Immature natural killer cell (primary cell): ENCODE measurements around the gene CAVIN1. TPM values are rescaled to one million over a fixed set of nuclear protein-coding genes. Genes with fewer than 3 reads are reported as not detected.
"Not testable (repeated sequence)": the region's sequence is repeated elsewhere in the genome, so short reads cannot be mapped to it uniquely, and the experiment has no call there.

Source experiments
- DNase-seq, 3 donors: peaks; one replicate each; pipeline ENCODE4 v3.0.0; 2022; ENCODE audit warnings: mixed read lengths in 1 of 3
- H3K27ac Mint-ChIP-seq, 6 donors: one replicate each; pipeline ENCODE4 v1.8.0; 2020; ENCODE audit warnings: mixed read lengths in 6 of 6, mild to moderate bottlenecking in 5 of 6, inconsistent platforms in 4 of 6, moderate library complexity in 3 of 6
- H3K27me3 Mint-ChIP-seq, 3 donors: one replicate each; pipeline ENCODE4 v1.8.0; 2020 to 2021; ENCODE audit warnings: low read depth in 3 of 3, mild to moderate bottlenecking in 3 of 3, mixed read lengths in 3 of 3, moderate library complexity in 3 of 3, inconsistent platforms in 1 of 3
- H3K36me3 Mint-ChIP-seq, 3 donors: one replicate each; pipeline ENCODE4 v1.8.0; 2020; ENCODE audit warnings: mixed read lengths in 3 of 3, inconsistent platforms in 2 of 3, mild to moderate bottlenecking in 2 of 3
- H3K4me1 Mint-ChIP-seq, 2 donors: one replicate each; pipeline ENCODE4 v1.8.0; 2020; ENCODE audit warnings: inconsistent platforms in 2 of 2, mild to moderate bottlenecking in 2 of 2, mixed read lengths in 2 of 2, moderate library complexity in 1 of 2
- H3K4me3 Mint-ChIP-seq, 5 donors: one replicate each; pipeline ENCODE4 v1.8.0; 2020; ENCODE audit warnings: mild to moderate bottlenecking in 5 of 5, mixed read lengths in 5 of 5, inconsistent platforms in 3 of 5, moderate library complexity in 3 of 5
- H3K9me3 Mint-ChIP-seq, 6 donors: one replicate each; pipeline ENCODE4 v1.8.0; 2020; ENCODE audit warnings: mild to moderate bottlenecking in 6 of 6, mixed read lengths in 6 of 6, inconsistent platforms in 4 of 6, moderate library complexity in 3 of 6
- polyA plus RNA-seq, 3 donors: library from polyadenylated mRNA; unstranded; fragments of 300-500 nt; fragmentation: Illumina TruSeq; gene quantifications; one replicate each; pipeline ENCODE4 v1.2.3, GENCODE V29; 2021

The CAVIN1 gene
- polyA plus RNA-seq, 3 donors from 2014 or later = not detected

- H3K36me3 Mint-ChIP-seq, H3K27ac Mint-ChIP-seq, H3K4me1 Mint-ChIP-seq, DNase-seq, H3K4me3 Mint-ChIP-seq, H3K9me3 Mint-ChIP-seq: not testable (repeated sequence)
- peaks cover 2 to 14% (median 8%) of the 10 kb centered on the region in 3 donors for H3K27me3 Mint-ChIP-seq
Observed at GRCh38 chr17:42449838-42450237, 26.8 kb upstream of the CAVIN1 start.

GRCh38 chr17:42449176-42449575, 26.1 kb upstream of the CAVIN1 start:
- H3K4me1 Mint-ChIP-seq, H3K4me3 Mint-ChIP-seq, H3K36me3 Mint-ChIP-seq, H3K27ac Mint-ChIP-seq, DNase-seq, H3K9me3 Mint-ChIP-seq: not testable (repeated sequence)
- H3K27me3 Mint-ChIP-seq = peaks cover 2 to 12% (median 8%) of the 10 kb centered on the region in 3 donors

- Mint-ChIP-seq H3K27ac (peak overlapping the region in 1 of 6 donors; percentile 37), H3K4me1 (peaks cover 8 to 10% of the 10 kb centered on the region in 2 donors), H3K4me3 (peak overlapping the region in 1 of 5 donors; percentile 71), H3K36me3 (no peaks in the 10 kb centered on the region), H3K9me3 (no peaks in the 10 kb centered on the region), H3K27me3 (peaks cover 5 to 11% (median 9%) of the 10 kb centered on the region in 3 donors)
- no peak for DNase-seq
Observed at GRCh38 chr17:42442196-42442565, 19.1 kb upstream of the CAVIN1 start.

GRCh38 chr17:42441371-42442195, 18.5 kb upstream of the CAVIN1 start:
- peak in 2 of 3 donors; percentile 16 to 29 for DNase-seq
- peaks cover 8 to 10% of the 10 kb centered on the region in 2 donors for H3K4me1 Mint-ChIP-seq
- H3K9me3 Mint-ChIP-seq = no peaks in the 10 kb centered on the region
- no peaks in the 10 kb centered on the region for H3K36me3 Mint-ChIP-seq
- no peak overlapping the region for H3K27ac Mint-ChIP-seq
- peak overlapping the region in 2 of 5 donors; percentile 18 to 71 for H3K4me3 Mint-ChIP-seq
- H3K27me3 Mint-ChIP-seq = peaks cover 5 to 11% (median 9%) of the 10 kb centered on the region in 3 donors

GRCh38 chr17:42438600-42439567, 15.8 kb upstream of the CAVIN1 start:
- no peak overlapping the region for H3K27ac Mint-ChIP-seq
- no peaks in the 10 kb centered on the region for H3K36me3 Mint-ChIP-seq
- DNase-seq = peak; percentile 33 to 46 (median 36)
- H3K4me3 Mint-ChIP-seq = no peak overlapping the region
- H3K4me1 Mint-ChIP-seq = peaks cover 8 to 10% of the 10 kb centered on the region in 2 donors
- no peaks in the 10 kb centered on the region for H3K9me3 Mint-ChIP-seq
- H3K27me3 Mint-ChIP-seq = peaks cover 5 to 10% (median 9%) of the 10 kb centered on the region in 3 donors

- Mint-ChIP-seq H3K9me3 (no peaks in the 10 kb centered on the region), H3K27ac (no peak overlapping the region), H3K27me3 (peaks cover 0 to 8% (median 4%) of the 10 kb centered on the region in 3 donors), H3K4me1 (peaks cover 2 to 4% of the 10 kb centered on the region in 2 donors), H3K4me3 (no peak overlapping the region), H3K36me3 (no peaks in the 10 kb centered on the region)
- no peak for DNase-seq
Observed at GRCh38 chr17:42436391-42436790, 13.3 kb upstream of the CAVIN1 start.

GRCh38 chr17:42431758-42432161, 8.7 kb upstream of the CAVIN1 start:
- no peak overlapping the region for H3K4me3 Mint-ChIP-seq
- H3K36me3 Mint-ChIP-seq = no peaks in the 10 kb centered on the region
- H3K27me3 Mint-ChIP-seq = peaks cover 2 to 15% (median 8%) of the 10 kb centered on the region in 3 donors
- H3K4me1 Mint-ChIP-seq = no peaks in the 10 kb centered on the region
- no peaks in the 10 kb centered on the region for H3K9me3 Mint-ChIP-seq
- H3K27ac Mint-ChIP-seq = peak overlapping the region in 1 of 6 donors; percentile 26
- DNase-seq = no peak

GRCh38 chr17:42429726-42430447, 6.8 kb upstream of the CAVIN1 start:
- Mint-ChIP-seq H3K27ac (no peak overlapping the region), H3K4me1 (no peaks in the 10 kb centered on the region), H3K4me3 (no peak overlapping the region), H3K36me3 (no peaks in the 10 kb centered on the region), H3K27me3 (peaks cover 3 to 15% (median 13%) of the 10 kb centered on the region in 3 donors), H3K9me3 (no peaks in the 10 kb centered on the region)
- DNase-seq = no peak

- Mint-ChIP-seq H3K9me3 (no peaks in the 10 kb centered on the region), H3K4me3 (no peak overlapping the region), H3K27ac (no peak overlapping the region), H3K27me3 (peaks cover 7 to 23% (median 22%) of the 10 kb centered on the region in 3 donors), H3K36me3 (no peaks in the 10 kb centered on the region), H3K4me1 (peaks cover 0 to under 1% of the 10 kb centered on the region in 2 donors)
- DNase-seq = peak; percentile 42 to 53 (median 44)
Observed at GRCh38 chr17:42428141-42428944, 5.3 kb upstream of the CAVIN1 start.

GRCh38 chr17:42424991-42425610, 2.0 kb upstream of the CAVIN1 start:
- Mint-ChIP-seq H3K4me3 (no peak overlapping the region), H3K36me3 (peaks cover 0 to 7% (median 3%) of the 10 kb centered on the region in 3 donors), H3K4me1 (peaks cover 6 to 11% of the 10 kb centered on the region in 2 donors), H3K9me3 (no peaks in the 10 kb centered on the region), H3K27me3 (peaks cover 9 to 33% (median 33%) of the 10 kb centered on the region in 3 donors), H3K27ac (no peak overlapping the region)
- DNase-seq = no peak

- peaks cover 0 to 7% (median 3%) of the 10 kb centered on the region in 3 donors for H3K36me3 Mint-ChIP-seq
- no peaks in the 10 kb centered on the region for H3K9me3 Mint-ChIP-seq
- H3K4me3 Mint-ChIP-seq = no peak overlapping the region
- peaks cover 6 to 11% of the 10 kb centered on the region in 2 donors for H3K4me1 Mint-ChIP-seq
- no peak overlapping the region for H3K27ac Mint-ChIP-seq
- peaks cover 15 to 38% (median 34%) of the 10 kb centered on the region in 3 donors for H3K27me3 Mint-ChIP-seq
- no peak for DNase-seq
Observed at GRCh38 chr17:42423766-42424165, 710 bp upstream of the CAVIN1 start.

GRCh38 chr17:42422412-42422957, 571 bp downstream of the CAVIN1 start:
- DNase-seq = no peak
- no peaks in the 10 kb centered on the region for H3K9me3 Mint-ChIP-seq
- H3K4me3 Mint-ChIP-seq = peak overlapping the region; percentile 46 to 85 (median 65)
- peaks cover 6 to 11% of the 10 kb centered on the region in 2 donors for H3K4me1 Mint-ChIP-seq
- peaks cover 0 to 7% (median 3%) of the 10 kb centered on the region in 3 donors for H3K36me3 Mint-ChIP-seq
- peak overlapping the region in 1 of 6 donors; percentile 24 for H3K27ac Mint-ChIP-seq
- peaks cover 15 to 33% (median 28%) of the 10 kb centered on the region in 3 donors for H3K27me3 Mint-ChIP-seq
